HG02852 (cell line): Measurements from ENCODE around the gene A1CF.
"Not testable (repeated sequence)": the region's sequence is repeated elsewhere in the genome, so short reads cannot be mapped to it uniquely, and the experiment has no call there.

ENCODE experiments used
- ATAC-seq: cut with Tn5 transposase; IDR thresholded peaks from one replicate; pipeline ENCODE4 v1.9.1; 2021; ENCODE audit warnings: mild to moderate bottlenecking, moderate library complexity; ENCODE audit not compliant: unreplicated experiment

A1CF gene

GRCh38 chr10:50788951-50789945, 96.2 kb downstream of the A1CF start:
- no peak for ATAC-seq

DNA sequence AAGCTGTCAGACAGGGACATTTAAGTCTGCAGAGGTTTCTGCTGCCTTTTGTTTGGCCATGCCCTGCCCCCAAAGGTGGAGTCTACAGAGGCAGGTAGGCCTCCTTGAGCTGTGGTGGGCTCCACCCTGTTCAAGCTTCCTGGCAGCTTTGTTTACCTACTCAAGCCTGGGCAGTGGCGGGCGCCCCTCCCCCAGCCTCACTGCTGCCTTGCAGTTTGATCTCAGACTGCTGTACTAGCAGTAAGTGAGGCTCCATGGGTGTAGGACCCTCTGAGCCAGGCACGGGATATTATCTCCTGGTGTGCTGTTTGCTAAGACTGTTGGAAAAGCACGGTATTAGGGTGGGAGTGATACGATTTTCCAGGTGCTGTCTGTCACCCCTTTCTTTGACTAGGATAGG, 97.5 kb downstream of the A1CF start:
- not testable (repeated sequence) for ATAC-seq

DNA sequence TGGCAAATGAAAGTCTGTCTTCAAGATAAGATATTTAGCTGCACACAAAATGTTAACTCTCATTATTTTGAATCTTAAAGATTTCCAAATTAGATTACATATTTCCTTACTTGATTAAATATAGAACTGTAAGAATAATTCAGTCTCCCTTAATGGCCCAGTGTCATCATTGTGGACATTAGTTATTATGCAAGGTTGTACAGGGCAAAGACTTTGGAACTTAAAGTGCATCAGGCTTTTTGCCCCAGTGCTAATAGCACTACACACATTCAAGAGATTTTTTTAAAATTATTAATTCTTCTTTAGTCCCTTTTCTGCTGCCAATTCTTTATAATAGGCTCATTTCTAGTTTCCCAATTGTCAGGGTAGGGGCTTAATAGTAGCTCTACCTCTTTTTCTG, 103.4 kb downstream of the A1CF start:
- ATAC-seq, result not testable (repeated sequence)

- ATAC-seq, result not testable (repeated sequence)
Measured at GRCh38 chr10:50780036-50780435, 105.4 kb downstream of the A1CF start.

DNA sequence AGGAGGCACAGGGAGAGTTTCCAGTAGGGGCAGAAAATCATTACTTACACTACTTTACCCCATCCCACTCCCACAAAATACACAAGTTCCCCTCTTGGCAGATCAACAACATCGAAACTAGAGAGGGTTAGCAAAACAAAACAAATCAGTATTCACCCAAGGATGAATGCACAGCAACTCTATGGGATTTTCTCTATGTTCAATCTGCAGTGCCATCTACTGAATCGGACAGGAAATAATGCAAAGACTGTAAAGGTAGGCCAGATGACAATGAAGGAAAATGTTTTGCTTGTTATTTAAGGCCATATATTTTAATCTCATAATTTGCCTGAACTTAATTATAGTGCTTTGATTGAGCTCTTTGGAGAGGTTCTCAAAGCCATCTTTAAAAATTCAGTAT, 110.6 kb downstream of the A1CF start:
- ATAC-seq, result not testable (repeated sequence)

- ATAC-seq, result not testable (repeated sequence)
Measured at GRCh38 chr10:50772042-50772441, 113.4 kb downstream of the A1CF start.

- not testable (repeated sequence) for ATAC-seq
Measured at GRCh38 chr10:50766774-50767513, 118.5 kb downstream of the A1CF start.
